Measurements from ENCODE around the gene SRP68. TPM values are rescaled to one million over a fixed set of nuclear protein-coding genes. Genes with fewer than 3 reads are reported as not detected.

The SRP68 gene
- total and polyA plus RNA-seq, 2 donors = 34.7 to 54.8 TPM

- Histone ChIP-seq H3K27ac (ENCODE audit: low read depth) (no peak overlapping the region), H3K36me3 (ENCODE audit: insufficient read depth) (no peaks in the 10 kb centered on the region), H3K4me1 (ENCODE audit: insufficient read depth) (no peaks in the 10 kb centered on the region), H3K4me3 (ENCODE audit: low read depth, low read length) (no peak overlapping the region)
- DNase-seq (ENCODE audit: extremely low spot score) = no peak
- 89% methylated on average over 9 of the region's 9 CpGs for WGBS
Measured at GRCh38 chr17:75991396-75991795, 80.9 kb downstream of the SRP68 start.

Small RNAs within 50 kb of the gene (small RNA-seq; reads per million reads assigned to genes)
- 0.53 reads per million, percentile 49 among the genes with 10 or more reads in this experiment for gene MIR6868

Other genes with a start within 250 kb of the SRP68 start
- gene UNC13D, start 228.1 kb downstream of the SRP68 start, total RNA-seq = 10.6 TPM
- gene UNC13D, start 228.1 kb downstream of the SRP68 start, polyA plus RNA-seq = 13.0 TPM
- 16.2 TPM for gene WBP2, start 217.2 kb downstream of the SRP68 start, total RNA-seq
- gene WBP2, start 217.2 kb downstream of the SRP68 start, polyA plus RNA-seq = 142 TPM
- 28.9 TPM for gene TRIM47, start 193.9 kb downstream of the SRP68 start, total RNA-seq
- 55.8 TPM for gene TRIM47, start 193.9 kb downstream of the SRP68 start, polyA plus RNA-seq
- 15.2 TPM for gene TRIM65, start 175.6 kb downstream of the SRP68 start, total RNA-seq
- gene TRIM65, start 175.6 kb downstream of the SRP68 start, polyA plus RNA-seq = 21.5 TPM
- 18.3 TPM for gene MRPL38, start 167.6 kb downstream of the SRP68 start, total RNA-seq
- 61.3 TPM for gene MRPL38, start 167.6 kb downstream of the SRP68 start, polyA plus RNA-seq
- 10.7 TPM for gene FBF1, start 131.5 kb downstream of the SRP68 start, total RNA-seq
- gene FBF1, start 131.5 kb downstream of the SRP68 start, polyA plus RNA-seq = 7.9 TPM
- 76.0 TPM for gene ACOX1, start 93.4 kb downstream of the SRP68 start, total RNA-seq
- 15.1 TPM for gene ACOX1, start 93.4 kb downstream of the SRP68 start, polyA plus RNA-seq
- gene TEN1, start 93.3 kb downstream of the SRP68 start, total RNA-seq = 13.9 TPM
- 16.2 TPM for gene TEN1, start 93.3 kb downstream of the SRP68 start, polyA plus RNA-seq
- gene CDK3, start 71.7 kb downstream of the SRP68 start, total RNA-seq = 3.5 TPM
- gene CDK3, start 71.7 kb downstream of the SRP68 start, polyA plus RNA-seq = 4.9 TPM
- 12.5 TPM for gene EVPL, start 45.2 kb downstream of the SRP68 start, total RNA-seq
- 9.0 TPM for gene EVPL, start 45.2 kb downstream of the SRP68 start, polyA plus RNA-seq
- gene GALR2, start 2.3 kb upstream of the SRP68 start, total RNA-seq = not detected
- 0.09 TPM for gene GALR2, start 2.3 kb upstream of the SRP68 start, polyA plus RNA-seq
- not detected for gene ZACN, start 6.7 kb upstream of the SRP68 start, total RNA-seq
- 2.2 TPM for gene ZACN, start 6.7 kb upstream of the SRP68 start, polyA plus RNA-seq
- gene EXOC7, start 31.3 kb upstream of the SRP68 start, total RNA-seq = 75.3 TPM
- 74.8 TPM for gene EXOC7, start 31.3 kb upstream of the SRP68 start, polyA plus RNA-seq
- 0.90 TPM for gene FOXJ1, start 68.7 kb upstream of the SRP68 start, total RNA-seq
- 1.4 TPM for gene FOXJ1, start 68.7 kb upstream of the SRP68 start, polyA plus RNA-seq
- 1.9 TPM for gene RNF157, start 168.0 kb upstream of the SRP68 start, total RNA-seq
- gene RNF157, start 168.0 kb upstream of the SRP68 start, polyA plus RNA-seq = 5.8 TPM
- 5.4 TPM for gene UBALD2, start 192.8 kb upstream of the SRP68 start, total RNA-seq
- gene UBALD2, start 192.8 kb upstream of the SRP68 start, polyA plus RNA-seq = 22.4 TPM
- 3.2 TPM for gene QRICH2, start 235.8 kb upstream of the SRP68 start, total RNA-seq
- gene QRICH2, start 235.8 kb upstream of the SRP68 start, polyA plus RNA-seq = 2.4 TPM